HEK293 (cell line): ENCODE results near the gene PIK3IP1.

Experiments
- CTCF ChIA-PET: fragments of 350-600 bp; formaldehyde crosslinking; extraction: SDS; loops from one replicate; lab custom pipeline; 2021; ENCODE audit warnings: antibody characterized with exemption; lab: Yijun Ruan, JAX
- POLR2A ChIA-PET: fragments of 300-600 bp; formaldehyde crosslinking; extraction: SDS; loops from one replicate; lab custom pipeline; 2020; ENCODE audit warnings: antibody characterized with exemption, inconsistent platforms; lab: Yijun Ruan, JAX
- H3K27ac ChIP-seq: fragments of 200-500 bp; sonication (Bioruptor generic); 2 replicates; pipeline ENCODE4 v1.5.1; 2014; ENCODE audit warnings: low read depth, low read length, control low read depth, inconsistent platforms; ENCODE audit errors: extremely low read depth
- H3K36me3 ChIP-seq, 2 experiments: fragments of 200-500 bp in 1 of 2; sonication (Bioruptor generic) in 1 of 2; 1 replicate in 1 of 2; 2 replicates in 1 of 2; pipeline ENCODE4 v1.5.1; 2014 to 2017; ENCODE audit warnings: inconsistent platforms in 2 of 2, low read length in 2 of 2; ENCODE audit not compliant: control insufficient read depth in 2 of 2, insufficient read depth in 1 of 2
- H3K4me1 ChIP-seq: fragments of 200-500 bp; sonication (Bioruptor generic); 2 replicates; pipeline ENCODE4 v1.5.1; 2014; ENCODE audit warnings: mild to moderate bottlenecking, low read length, inconsistent platforms; ENCODE audit not compliant: control insufficient read depth, insufficient read depth
- H3K4me3 ChIP-seq: 2 replicates; pipeline ENCODE4 v1.5.1; 2011; ENCODE audit warnings: low read depth, mild to moderate bottlenecking, control low read depth, low read length, moderate library complexity
- H3K9me3 ChIP-seq: fragments of 200-500 bp; sonication (Bioruptor generic); 2 replicates; pipeline ENCODE4 v1.5.1; 2014; ENCODE audit warnings: low read depth, low read length, inconsistent platforms; ENCODE audit not compliant: control insufficient read depth, insufficient read depth
- CTCF ChIP-seq: fragments of 450-650 bp; formaldehyde crosslinking; IDR thresholded peaks from 2 replicates; pipeline ENCODE4 v1.5.1; 2016; ENCODE audit warnings: missing biosample characterization, missing genetic modification characterization
- KLF8 ChIP-seq: fragments of 450-650 bp; formaldehyde crosslinking; IDR thresholded peaks from 2 replicates; pipeline ENCODE4 v1.5.1; 2016; ENCODE audit warnings: missing biosample characterization, missing genetic modification characterization
- PRDM10 ChIP-seq: fragments of 450-650 bp; formaldehyde crosslinking; IDR thresholded peaks from 2 replicates; pipeline ENCODE4 v1.5.1; 2016; ENCODE audit warnings: missing biosample characterization, missing genetic modification characterization
- PRDM4 ChIP-seq: fragments of 450-650 bp; formaldehyde crosslinking; IDR thresholded peaks from 2 replicates; pipeline ENCODE4 v1.5.1; 2017; ENCODE audit warnings: missing biosample characterization, missing genetic modification characterization
- TRIM28 ChIP-seq: IDR thresholded peaks from 2 replicates; pipeline ENCODE4 v1.6.1; 2011; ENCODE audit warnings: low read length, control low read depth, borderline replicate concordance
- ZBTB48 ChIP-seq: fragments of 450-650 bp; formaldehyde crosslinking; IDR thresholded peaks from 2 replicates; pipeline ENCODE4 v1.5.1; 2016; ENCODE audit warnings: missing biosample characterization, missing genetic modification characterization
- ZBTB8A ChIP-seq: fragments of 450-650 bp; formaldehyde crosslinking; IDR thresholded peaks from 2 replicates; pipeline ENCODE4 v1.5.1; 2016; ENCODE audit warnings: missing biosample characterization, missing genetic modification characterization
- ZEB2 ChIP-seq: fragments of 450-650 bp; formaldehyde crosslinking; IDR thresholded peaks from 2 replicates; pipeline ENCODE4 v1.5.1; 2016; ENCODE audit warnings: missing biosample characterization, missing genetic modification characterization
- ZFP41 ChIP-seq: fragments of 450-650 bp; formaldehyde crosslinking; IDR thresholded peaks from 2 replicates; pipeline ENCODE4 v1.5.1; 2016; ENCODE audit warnings: missing biosample characterization, missing genetic modification characterization, borderline replicate concordance
- ZNF362 ChIP-seq: fragments of 450-650 bp; formaldehyde crosslinking; IDR thresholded peaks from 2 replicates; pipeline ENCODE4 v1.5.1; 2016; ENCODE audit warnings: missing biosample characterization, missing genetic modification characterization
- ZNF488 ChIP-seq: fragments of 450-650 bp; formaldehyde crosslinking; IDR thresholded peaks from 2 replicates; pipeline ENCODE4 v1.5.1; 2016; ENCODE audit warnings: missing biosample characterization, missing genetic modification characterization
- ZNF548 ChIP-seq: fragments of 450-650 bp; formaldehyde crosslinking; IDR thresholded peaks from 2 replicates; pipeline ENCODE4 v1.5.1; 2016; ENCODE audit warnings: missing biosample characterization, missing genetic modification characterization
- ZNF549 ChIP-seq: fragments of 450-650 bp; IDR thresholded peaks from 2 replicates; pipeline ENCODE4 v1.5.1; 2018; ENCODE audit warnings: missing biosample characterization, missing genetic modification characterization, mild to moderate bottlenecking, inconsistent platforms, moderate library complexity
- ZNF600 ChIP-seq: fragments of 450-650 bp; formaldehyde crosslinking; IDR thresholded peaks from 2 replicates; pipeline ENCODE4 v1.5.1; 2016; ENCODE audit warnings: missing biosample characterization, missing genetic modification characterization
- ZNF621 ChIP-seq: fragments of 450-650 bp; formaldehyde crosslinking; IDR thresholded peaks from 2 replicates; pipeline ENCODE4 v1.5.1; 2017; ENCODE audit warnings: missing biosample characterization, missing genetic modification characterization
- ZNF623 ChIP-seq: fragments of 450-650 bp; formaldehyde crosslinking; IDR thresholded peaks from 2 replicates; pipeline ENCODE4 v1.5.1; 2016; ENCODE audit warnings: missing biosample characterization, missing genetic modification characterization
- ZNF658 ChIP-seq: fragments of 450-650 bp; formaldehyde crosslinking; IDR thresholded peaks from 2 replicates; pipeline ENCODE4; 2016; ENCODE audit warnings: missing biosample characterization, missing genetic modification characterization
- ZNF660 ChIP-seq: fragments of 450-650 bp; IDR thresholded peaks from 2 replicates; pipeline ENCODE4 v1.5.1; 2018; ENCODE audit warnings: missing biosample characterization, mild to moderate bottlenecking, missing genetic modification characterization
- ZNF768 ChIP-seq: fragments of 450-650 bp; formaldehyde crosslinking; IDR thresholded peaks from 2 replicates; pipeline ENCODE4 v1.5.1; 2018; ENCODE audit warnings: missing biosample characterization, mild to moderate bottlenecking, missing genetic modification characterization
- ZSCAN23 ChIP-seq: fragments of 450-650 bp; formaldehyde crosslinking; IDR thresholded peaks from 2 replicates; pipeline ENCODE4 v1.5.1; 2016; ENCODE audit warnings: missing biosample characterization, missing genetic modification characterization
- ZSCAN30 ChIP-seq: fragments of 450-650 bp; IDR thresholded peaks from 2 replicates; pipeline ENCODE4 v1.5.1; 2018; ENCODE audit warnings: missing biosample characterization, mild to moderate bottlenecking, missing genetic modification characterization, moderate library complexity
- ZSCAN4 ChIP-seq: fragments of 450-650 bp; formaldehyde crosslinking; IDR thresholded peaks from 2 replicates; pipeline ENCODE4 v1.5.1; 2017; ENCODE audit warnings: missing biosample characterization, missing genetic modification characterization
- ZSCAN5A ChIP-seq: fragments of 450-650 bp; formaldehyde crosslinking; IDR thresholded peaks from 2 replicates; pipeline ENCODE4 v1.5.1; 2016; ENCODE audit warnings: missing biosample characterization, missing genetic modification characterization
- ZXDB ChIP-seq: fragments of 450-650 bp; formaldehyde crosslinking; IDR thresholded peaks from 2 replicates; pipeline ENCODE4 v1.5.1; 2016; ENCODE audit warnings: missing biosample characterization, missing genetic modification characterization

PIK3IP1 gene

GRCh38 chr22:31292236-31292989 is at the start of gene PIK3IP1:
PIK3IP1 (minus strand) TSS chr22:31292488; CDS start chr22:31292344, 144 bp downstream.
- H3K4me3 ChIP-seq = peak within 1 kb of the TSS; percentile 25
- no peaks in the 10 kb centered on the region for H3K9me3 ChIP-seq
- H3K4me1 ChIP-seq = peaks cover 11% of the 10 kb centered on the region; the same call in 1 of the 2 replicates
- ChIA-PET CTCF (interaction anchor here (0.6 to 5.4 kb wide), 18 partner anchors 9 to 1974 kb away, joined by 3 to 50 read pairs (median 4); partner anchors contain the start of genes LIMK2 and SELENOM), POLR2A (interaction anchor here (0.5 to 2.8 kb wide), 9 partner anchors 9 to 323 kb away, joined by 3 to 14 read pairs (median 4); partner anchors contain the start of genes LIMK2, PATZ1 and TUG1)
- H3K36me3 ChIP-seq = peaks cover 0 to 10% of the 10 kb centered on the region in 2 experiments; a peak in 1 of 3 replicates
- no peak within 1 kb of the TSS; the same call in 1 of the 2 replicates for H3K27ac ChIP-seq
- TF ChIP-seq ZNF362 (tag by site-specific recombination) (0 out of 2 replicates have a peak, but pooled peaks have one; percentile 21), ZNF621 (tag by site-specific recombination) (no peak), ZNF768 (tag by site-specific recombination) (peak; percentile 40; the same call in 1 of the 2 replicates), ZEB2 (tag by site-specific recombination) (peak; percentile 27; the same call in 1 of the 2 replicates), ZSCAN5A (no peak), PRDM10 (peak; percentile 59; the same call in 1 of the 2 replicates), ZNF548 (tag by site-specific recombination) (no peak), ZBTB48 (tag by site-specific recombination) (peak; percentile 75; the same call in 1 of the 2 replicates), ZSCAN4 (no peak), ZBTB8A (no peak), PRDM4 (peak; percentile 91), ZXDB (tag by site-specific recombination) (peak; percentile 48), KLF8 (tag by site-specific recombination) (peak; percentile 47; the same call in 1 of the 2 replicates), ZFP41 (tag by site-specific recombination) (no peak), ZSCAN23 (no peak), ZNF549 (tag by site-specific recombination) (no peak), ZNF658 (tag by site-specific recombination) (no peak), ZNF660 (tag by site-specific recombination) (peak; percentile 95), CTCF (tag by site-specific recombination) (peak; percentile 75), ZSCAN30 (tag by site-specific recombination) (peak; percentile 86), ZNF600 (peak; percentile 99), TRIM28 (peak; percentile 84), ZNF488 (tag by site-specific recombination) (no peak), ZNF623 (tag by site-specific recombination) (no peak)
